GM12801 (cell line): Measurements from ENCODE around the gene NFASC.

Experiments
- TF ChIP-seq, protein P1 (sequence below): IDR thresholded peaks from one replicate; pipeline ENCODE4 v1.5.1; 2011; ENCODE audit warnings: control low read depth; ENCODE audit not compliant: insufficient read length; ENCODE audit errors: extremely low read depth

NFASC gene

DNA sequence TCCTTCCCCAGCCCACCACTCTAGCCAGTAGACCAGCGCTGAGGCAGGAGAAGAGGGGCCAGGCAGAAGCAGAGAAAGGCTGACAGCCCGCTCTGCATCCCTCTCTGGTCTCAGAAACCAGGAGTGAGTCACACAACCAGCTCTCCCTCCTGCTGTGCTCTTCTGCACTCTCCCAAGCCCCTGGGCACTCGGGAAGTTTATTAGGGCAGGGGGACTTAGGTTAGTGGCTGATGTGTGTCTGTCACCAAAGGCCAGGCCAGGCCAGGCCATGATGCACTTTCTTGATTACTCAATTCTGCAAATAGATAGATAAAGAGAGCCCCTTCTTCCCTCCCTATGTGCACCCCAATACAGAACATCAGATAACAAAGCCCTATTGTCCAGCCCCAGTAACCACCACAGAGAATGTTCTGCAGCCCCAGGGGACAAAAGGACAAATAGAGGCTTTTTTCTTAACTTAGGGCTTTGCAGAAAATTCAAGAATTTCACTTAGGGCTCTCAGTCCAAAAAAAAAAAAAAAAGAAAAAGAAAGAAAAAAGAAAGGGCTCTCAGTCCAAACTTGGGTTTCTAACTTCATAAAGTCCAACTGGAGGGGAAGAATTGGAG, 119.5 kb downstream of the NFASC start:
- TF ChIP-seq, protein P1, sequence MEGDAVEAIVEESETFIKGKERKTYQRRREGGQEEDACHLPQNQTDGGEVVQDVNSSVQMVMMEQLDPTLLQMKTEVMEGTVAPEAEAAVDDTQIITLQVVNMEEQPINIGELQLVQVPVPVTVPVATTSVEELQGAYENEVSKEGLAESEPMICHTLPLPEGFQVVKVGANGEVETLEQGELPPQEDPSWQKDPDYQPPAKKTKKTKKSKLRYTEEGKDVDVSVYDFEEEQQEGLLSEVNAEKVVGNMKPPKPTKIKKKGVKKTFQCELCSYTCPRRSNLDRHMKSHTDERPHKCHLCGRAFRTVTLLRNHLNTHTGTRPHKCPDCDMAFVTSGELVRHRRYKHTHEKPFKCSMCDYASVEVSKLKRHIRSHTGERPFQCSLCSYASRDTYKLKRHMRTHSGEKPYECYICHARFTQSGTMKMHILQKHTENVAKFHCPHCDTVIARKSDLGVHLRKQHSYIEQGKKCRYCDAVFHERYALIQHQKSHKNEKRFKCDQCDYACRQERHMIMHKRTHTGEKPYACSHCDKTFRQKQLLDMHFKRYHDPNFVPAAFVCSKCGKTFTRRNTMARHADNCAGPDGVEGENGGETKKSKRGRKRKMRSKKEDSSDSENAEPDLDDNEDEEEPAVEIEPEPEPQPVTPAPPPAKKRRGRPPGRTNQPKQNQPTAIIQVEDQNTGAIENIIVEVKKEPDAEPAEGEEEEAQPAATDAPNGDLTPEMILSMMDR: no peak

- TF ChIP-seq, protein P1: no peak
Measured at GRCh38 chr1:204990721-204991341, 120.2 kb downstream of the NFASC start.

DNA sequence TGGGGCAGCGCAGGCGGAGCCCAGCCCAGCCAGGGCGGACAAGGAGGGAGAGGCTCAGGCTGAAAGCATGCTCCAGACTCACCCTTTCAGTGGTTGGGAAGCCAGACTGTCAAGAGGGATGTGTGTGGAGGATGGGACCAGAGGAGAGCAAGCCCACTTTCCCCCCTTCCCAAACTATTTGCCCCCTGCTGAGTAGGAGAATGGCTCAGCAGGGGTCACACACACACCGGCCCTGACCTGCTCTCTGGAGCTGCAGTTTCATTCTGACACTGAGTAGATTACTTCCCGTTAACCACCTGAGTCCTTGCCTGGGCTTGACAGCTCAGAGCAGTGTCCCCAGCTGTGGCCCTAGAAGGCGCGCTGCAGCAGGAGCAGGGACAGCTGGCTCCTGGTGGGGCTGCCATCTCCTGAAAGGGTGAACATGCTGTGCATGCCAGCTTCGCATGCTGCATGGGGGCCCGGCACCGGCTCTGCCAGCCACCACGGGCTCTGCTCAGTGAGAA, 120.7 kb downstream of the NFASC start:
- TF ChIP-seq, protein P1: no peak

- TF ChIP-seq, protein P1: no peak
Measured at GRCh38 chr1:204992201-204992997, 121.7 kb downstream of the NFASC start.

- TF ChIP-seq, protein P1: no peak
Measured at GRCh38 chr1:204992998-204993314, 122.3 kb downstream of the NFASC start.

DNA sequence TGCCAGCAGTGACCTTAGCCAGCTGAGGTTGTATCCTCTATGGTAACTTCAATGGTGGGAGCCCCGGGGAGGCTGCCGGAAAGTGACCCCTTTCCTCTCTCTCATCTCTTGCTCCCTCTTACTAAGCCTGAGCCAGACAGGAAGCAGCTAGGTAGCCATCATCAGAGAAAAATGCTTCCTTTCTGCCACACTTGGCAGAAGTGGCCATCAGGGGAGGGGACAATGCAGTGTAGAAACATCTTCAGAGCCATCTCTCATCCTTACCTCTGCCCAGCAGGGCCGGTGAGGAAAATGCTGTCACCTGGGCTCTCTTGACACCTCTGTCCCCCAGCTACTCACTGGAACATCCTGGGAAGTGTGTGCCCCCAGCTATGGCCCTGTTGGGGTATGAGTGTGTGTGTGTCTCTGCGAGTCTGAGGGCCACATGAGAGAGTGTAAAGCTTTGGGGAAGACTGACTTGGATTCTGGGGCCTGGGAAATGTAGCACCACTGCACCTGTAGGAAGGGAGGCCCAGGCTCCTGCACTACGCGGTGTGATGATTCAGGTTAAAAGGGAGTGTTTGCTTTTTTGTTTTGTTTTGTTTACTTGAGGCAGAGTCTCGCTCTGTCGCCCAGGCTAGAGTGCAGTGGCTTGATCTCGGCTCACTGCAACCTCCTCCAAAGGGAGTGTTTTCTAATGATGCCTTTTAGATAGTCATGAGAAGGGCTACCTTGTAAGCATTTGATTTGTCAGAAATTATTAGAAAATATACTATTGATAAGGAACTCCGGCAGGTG, 123.6 kb downstream of the NFASC start:
- TF ChIP-seq, protein P1: no peak

- TF ChIP-seq, protein P1: no peak
Measured at GRCh38 chr1:204996981-204997380, 126.3 kb downstream of the NFASC start.
